ENCODE results near the gene P2RX6. TPM values are rescaled to one million over a fixed set of nuclear protein-coding genes. Genes with fewer than 3 reads are reported as not detected.

P2RX6 gene
- total and polyA plus RNA-seq, 2 donors (not counting 3 experiments of a cell fraction or from before 2014, with no cell fraction given) = 0.06 TPM; not detected in 1

DNA sequence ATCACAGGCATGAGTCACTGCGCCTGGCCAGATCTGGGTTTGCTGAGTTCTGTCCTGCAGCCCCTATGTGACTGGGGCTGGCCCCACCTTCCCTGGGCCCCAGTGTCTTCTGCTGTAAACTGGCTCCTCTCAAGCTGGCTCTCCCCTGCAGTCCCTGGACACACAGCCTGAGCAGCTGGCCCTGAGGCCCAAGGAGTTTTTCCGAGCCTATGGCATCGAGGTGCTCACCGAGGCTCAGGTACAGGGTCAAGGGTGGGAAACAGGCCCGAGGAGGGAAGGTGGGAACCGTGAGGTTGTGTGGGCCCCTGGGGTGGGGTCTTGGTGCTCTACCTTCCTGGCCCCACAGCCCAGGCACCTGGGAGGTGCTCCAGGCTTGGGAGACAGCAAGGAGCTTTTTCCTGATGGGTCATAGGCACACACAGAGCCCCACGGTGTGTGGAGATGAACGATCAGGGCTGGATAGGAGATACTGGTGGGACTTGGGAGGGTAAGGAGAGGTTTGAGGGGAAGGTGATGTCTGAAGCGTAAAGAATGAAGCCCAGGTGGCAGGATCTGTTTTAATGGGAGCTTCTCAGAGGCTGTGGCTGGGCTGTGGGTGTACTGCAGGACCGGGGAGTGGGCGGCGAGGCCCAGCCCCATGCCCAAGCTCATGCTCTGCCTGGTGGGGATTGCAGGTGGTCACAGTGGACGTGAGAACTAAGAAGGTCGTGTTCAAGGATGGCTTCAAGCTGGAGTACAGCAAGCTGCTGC, 39.2 kb upstream of the P2RX6 start:
- FAIRE-seq (no peak), DNase-seq (ENCODE audit: low read depth, low spot score) (no peak)
- no peaks in the 10 kb centered on the region for H3K79me2 ChIP-seq (ENCODE audit: control insufficient read depth, insufficient read depth, low read length)
- BruUV-seq (replicated peaks) = no TSS peak
- TF ChIP-seq FOS (IDR thresholded peaks at IDR 0.05; ENCODE audit: borderline replicate concordance, insufficient read depth, low read length) (no peak), POLR2A (IDR thresholded peaks at IDR 0.05; ENCODE audit: low read depth, low read length) (no peak), POLR2AphosphoS5 (IDR thresholded peaks at IDR 0.05; ENCODE audit: insufficient read depth, low read depth, low read length) (no peak), GATA2 (IDR thresholded peaks at IDR 0.05; ENCODE audit: insufficient read depth, insufficient read length, low read depth, low read length) (no peak), EZH2 (IDR thresholded peaks at IDR 0.05; ENCODE audit: borderline replicate concordance, low read depth, low read length, severe bottlenecking) (no peak), JUN (IDR thresholded peaks at IDR 0.05; ENCODE audit: borderline replicate concordance, insufficient read depth, insufficient read length, low read depth) (no peak), MYC (IDR thresholded peaks at IDR 0.05; ENCODE audit: low read depth, low read length) (no peak)
- dilution Hi-C loops (cut with MboI; ENCODE audit: extremely low pct_ligation_motif_present, low sequenced_read_pairs) (no loop called here), intact Hi-C loops (cut with micrococcal nuclease) (no loop called here)
- no peak overlapping the region for H3K4me3 ChIP-seq (replicated peaks in 1 of 3; ENCODE audit: insufficient read depth in 1 of 3, low read depth in 1 of 3, low read length in 3 of 3)
- no peaks in the 10 kb centered on the region for H3K27me3 ChIP-seq (ENCODE audit: control insufficient read depth in 2 of 2, insufficient read depth in 2 of 2, low read length in 2 of 2)
- H2AFZ ChIP-seq (ENCODE audit: low read depth, low read length) = no peak overlapping the region
- H3K4me1 ChIP-seq (ENCODE audit: control insufficient read depth, extremely low read depth, insufficient read depth, low read length) = peaks cover 8% of the 10 kb centered on the region
- H3K9me1 ChIP-seq (replicated peaks; ENCODE audit: control insufficient read depth, extremely low read depth, insufficient read depth, low read length) = no peaks in the 10 kb centered on the region
- H3K4me2 ChIP-seq (ENCODE audit: insufficient read depth, low read length) = no peak overlapping the region
- POLR2A ChIA-PET = no interaction called here
- H3K9me3 ChIP-seq (replicated peaks; ENCODE audit: control insufficient read depth, insufficient read depth, low read length) = peaks cover 5% of the 10 kb centered on the region
- no peak overlapping the region for H3K27ac ChIP-seq (ENCODE audit: insufficient read depth, low read depth, low read length)
- no peak overlapping the region for H3K9ac ChIP-seq (replicated peaks; ENCODE audit: extremely low read depth, insufficient read depth, low read length)
- CTCF ChIA-PET = interaction anchor here (0.6 to 1.3 kb wide), 5 partner anchors 14 to 122 kb away, joined by 3 to 5 read pairs (median 3); no protein-coding TSS in a partner anchor
- no peaks in the 10 kb centered on the region for H4K20me1 ChIP-seq (replicated peaks; ENCODE audit: control insufficient read depth, extremely low read depth, insufficient read depth, low read length)
- no peaks in the 10 kb centered on the region for H3K36me3 ChIP-seq (ENCODE audit: control insufficient read depth in 2 of 2, extremely low read depth in 1 of 2, insufficient read depth in 2 of 2, low read length in 2 of 2)

Data from endothelial cell of umbilical vein (primary cell).